ENCODE results near the gene ACE.

Gene ACE

DNA sequence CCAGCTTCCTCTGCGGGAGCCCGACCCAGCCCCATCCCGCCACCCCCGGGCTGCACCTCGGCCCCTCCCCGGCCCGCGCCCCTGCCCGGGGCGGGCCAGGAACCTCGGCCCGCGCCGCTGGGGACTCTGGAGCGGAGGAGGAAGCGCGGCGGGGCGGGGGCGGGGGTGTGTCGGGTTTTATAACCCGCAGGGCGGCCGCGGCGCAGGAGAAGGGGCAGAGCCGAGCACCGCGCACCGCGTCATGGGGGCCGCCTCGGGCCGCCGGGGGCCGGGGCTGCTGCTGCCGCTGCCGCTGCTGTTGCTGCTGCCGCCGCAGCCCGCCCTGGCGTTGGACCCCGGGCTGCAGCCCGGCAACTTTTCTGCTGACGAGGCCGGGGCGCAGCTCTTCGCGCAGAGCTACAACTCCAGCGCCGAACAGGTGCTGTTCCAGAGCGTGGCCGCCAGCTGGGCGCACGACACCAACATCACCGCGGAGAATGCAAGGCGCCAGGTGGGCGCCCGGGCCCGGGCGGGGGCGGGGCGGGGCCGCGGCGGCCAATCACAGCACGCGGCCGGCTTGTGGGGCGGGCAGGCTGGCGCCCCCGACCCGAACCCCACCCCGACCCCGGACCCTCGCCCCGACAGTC, at the start of gene ACE:
TSS of gene ACE (plus strand) at position 208 of the 626 bp plus-strand sequence. CDS start at position 242, 34 bp downstream.
- DNase-seq (ENCODE audit: low read depth), result peak; percentile 37

DNA sequence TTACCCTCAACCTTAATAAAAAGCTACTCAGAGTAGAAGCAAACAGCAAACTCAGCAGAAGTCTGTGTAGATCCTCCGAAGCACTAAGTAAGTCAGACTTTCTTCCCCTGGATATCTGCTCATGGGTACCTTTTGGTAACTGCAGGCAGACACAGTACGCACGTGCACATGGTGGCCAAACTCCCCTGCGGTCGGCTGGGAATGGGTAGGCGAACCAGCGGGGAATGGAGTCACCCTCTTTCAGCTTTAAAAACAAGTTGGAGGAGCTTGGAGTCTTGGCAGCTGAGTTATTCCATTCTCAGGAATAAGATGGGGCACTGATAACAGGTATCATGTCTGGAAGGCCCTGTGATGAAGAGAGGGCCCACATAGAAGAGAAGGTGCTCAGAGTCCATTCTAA, 47.1 kb upstream of the ACE start:
- DNase-seq (ENCODE audit: low read depth), result no peak

DNA sequence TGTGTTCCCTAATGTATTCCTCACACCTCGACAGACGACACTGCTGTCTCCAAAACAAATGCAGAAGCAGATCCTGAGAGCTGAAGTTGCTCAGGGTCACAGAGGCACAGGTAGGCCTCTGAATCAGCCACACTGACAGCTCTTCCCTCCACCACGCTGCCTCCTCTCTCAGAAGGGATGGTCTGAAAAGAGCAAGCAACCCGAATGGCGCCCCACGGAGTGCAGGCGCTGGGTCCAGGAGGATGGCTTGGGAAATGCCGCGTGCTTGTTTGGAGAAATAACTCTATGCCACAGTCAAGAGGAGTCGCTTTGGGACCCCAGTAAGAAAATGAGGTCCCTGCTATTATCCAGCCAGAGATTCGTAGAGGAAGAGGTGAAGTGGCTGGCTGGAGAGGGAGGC, 46.6 kb upstream of the ACE start:
- no peak for DNase-seq (ENCODE audit: low read depth)

DNA sequence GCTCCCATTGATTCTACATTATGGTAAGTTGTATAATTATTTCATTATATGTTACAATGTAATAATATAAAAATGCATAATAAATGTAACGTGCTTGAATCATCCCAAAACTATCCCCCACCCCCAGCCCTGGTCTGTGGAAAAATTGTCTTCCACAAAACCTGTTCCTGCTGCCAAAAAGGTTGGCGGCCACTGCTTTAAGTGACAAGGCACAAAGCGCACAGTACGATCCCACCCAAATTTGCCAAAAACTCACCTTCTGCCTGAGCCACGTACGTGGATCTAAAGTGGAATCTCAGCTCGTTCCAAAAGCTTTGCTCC, 45.3 kb upstream of the ACE start:
- DNase-seq (ENCODE audit: low read depth), result no peak

DNA sequence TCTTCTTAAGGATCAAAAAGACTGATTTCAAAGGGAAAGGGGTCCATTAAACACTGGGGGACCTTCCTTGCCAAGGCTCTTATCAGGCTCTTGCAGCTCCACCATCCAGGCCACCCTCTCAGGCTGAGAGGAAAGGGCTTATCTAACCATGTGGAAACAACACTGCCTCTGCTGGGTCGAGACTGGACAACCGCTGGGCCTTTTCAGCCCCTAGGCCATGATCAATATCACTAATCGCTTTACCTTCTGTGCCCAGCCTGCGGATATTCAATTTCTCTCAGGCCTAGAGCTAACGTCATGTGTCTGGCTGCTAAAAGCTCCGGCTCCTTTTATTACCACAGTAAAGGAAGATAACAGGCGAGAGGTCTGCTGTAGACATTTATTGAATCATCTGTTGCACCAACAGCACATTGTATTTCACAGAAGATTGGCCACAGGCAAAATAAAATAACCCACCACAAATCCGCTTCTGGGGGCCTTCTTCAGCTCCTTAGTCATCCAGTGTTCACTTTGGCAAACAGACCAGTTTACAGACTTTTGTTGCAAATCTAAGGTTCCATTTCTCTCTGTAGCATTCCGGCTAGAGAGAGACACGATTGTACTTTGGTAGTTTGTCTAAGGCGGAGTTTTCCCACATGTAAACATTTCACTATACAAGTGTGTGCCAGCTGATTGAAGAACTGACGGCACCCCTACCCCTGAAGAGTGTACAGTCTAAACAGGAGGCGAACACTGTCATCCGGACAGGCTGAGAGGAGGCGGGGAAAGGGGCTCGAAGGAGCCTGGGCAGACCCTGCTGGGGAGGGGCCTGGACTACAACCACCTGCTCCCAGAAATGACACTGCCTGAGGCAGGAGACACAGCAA, 44.7 kb upstream of the ACE start:
- DNase-seq (ENCODE audit: low read depth), result peak; percentile 86

DNA sequence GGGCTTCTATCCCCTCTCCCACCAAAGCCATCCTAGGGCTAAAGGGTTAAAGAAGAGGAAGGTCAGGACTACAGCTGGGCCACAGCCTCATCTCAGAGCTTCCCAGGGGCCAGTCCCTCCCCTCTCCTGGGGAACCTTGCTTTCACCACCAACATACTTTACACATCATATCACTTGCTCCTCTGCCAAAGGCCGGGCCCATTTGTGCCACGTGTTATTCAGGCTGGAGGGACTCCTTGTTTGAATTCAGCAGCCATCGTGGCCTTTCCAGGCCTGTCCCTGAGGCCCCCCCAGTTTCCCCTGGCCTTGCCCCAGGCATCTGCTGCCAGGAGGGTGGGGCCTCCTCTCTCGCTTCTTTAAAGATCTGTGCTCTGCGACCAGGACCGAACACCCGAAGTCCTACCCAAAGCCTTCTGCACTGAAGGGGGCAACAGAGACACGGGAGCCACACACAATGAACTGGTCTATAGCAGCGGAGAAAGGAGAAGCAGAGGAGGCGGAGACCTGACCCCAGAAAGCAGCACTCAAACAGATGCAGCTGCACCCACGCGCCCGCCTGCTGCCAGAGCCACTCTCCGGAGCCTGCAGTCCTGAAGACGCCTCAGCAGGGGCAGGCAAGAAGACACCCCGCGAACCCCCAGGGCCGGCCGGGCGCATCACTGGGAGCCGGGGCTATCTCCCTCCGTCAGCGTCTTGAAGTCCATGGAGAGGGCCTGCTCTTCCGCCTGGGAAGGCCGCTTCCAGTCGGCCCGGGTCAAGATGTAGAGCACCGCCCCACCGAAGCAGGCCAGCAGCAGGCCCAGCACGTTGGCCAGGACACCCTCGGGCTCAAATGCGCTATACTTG, 42.9 kb upstream of the ACE start:
- peak; percentile 99 for DNase-seq (ENCODE audit: low read depth)

DNA sequence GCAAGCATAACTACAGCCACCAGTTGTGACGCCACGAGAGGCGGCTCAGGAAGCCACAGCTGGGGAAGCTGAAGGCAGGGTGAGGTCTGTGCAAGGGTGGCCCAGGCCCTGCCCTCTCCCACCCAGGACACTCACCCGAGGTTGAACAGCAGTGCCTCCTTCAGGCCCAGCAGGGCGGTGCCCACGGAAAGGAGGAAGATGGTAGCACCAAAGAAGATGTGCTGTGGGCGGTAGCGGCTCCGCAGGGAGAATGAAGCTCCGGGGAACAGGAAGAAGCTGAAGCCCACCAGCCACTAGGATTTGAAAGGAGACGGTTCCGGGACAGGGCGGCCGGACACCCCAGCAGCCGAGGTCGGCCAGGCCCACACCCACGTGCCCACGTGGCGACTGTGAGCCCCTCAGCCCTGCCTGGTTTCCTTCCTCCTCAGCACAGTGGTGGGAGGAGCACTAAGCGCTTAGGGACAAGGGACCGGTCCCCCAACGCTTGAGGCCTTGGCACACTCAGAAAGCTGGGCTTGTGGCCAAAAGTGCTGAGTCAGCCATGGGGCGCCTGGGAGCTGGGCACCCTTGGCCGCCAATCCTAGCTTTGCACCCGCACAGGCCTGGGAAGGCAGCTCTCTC, 41.8 kb upstream of the ACE start:
- DNase-seq (ENCODE audit: low read depth), result peak; percentile 56

DNA sequence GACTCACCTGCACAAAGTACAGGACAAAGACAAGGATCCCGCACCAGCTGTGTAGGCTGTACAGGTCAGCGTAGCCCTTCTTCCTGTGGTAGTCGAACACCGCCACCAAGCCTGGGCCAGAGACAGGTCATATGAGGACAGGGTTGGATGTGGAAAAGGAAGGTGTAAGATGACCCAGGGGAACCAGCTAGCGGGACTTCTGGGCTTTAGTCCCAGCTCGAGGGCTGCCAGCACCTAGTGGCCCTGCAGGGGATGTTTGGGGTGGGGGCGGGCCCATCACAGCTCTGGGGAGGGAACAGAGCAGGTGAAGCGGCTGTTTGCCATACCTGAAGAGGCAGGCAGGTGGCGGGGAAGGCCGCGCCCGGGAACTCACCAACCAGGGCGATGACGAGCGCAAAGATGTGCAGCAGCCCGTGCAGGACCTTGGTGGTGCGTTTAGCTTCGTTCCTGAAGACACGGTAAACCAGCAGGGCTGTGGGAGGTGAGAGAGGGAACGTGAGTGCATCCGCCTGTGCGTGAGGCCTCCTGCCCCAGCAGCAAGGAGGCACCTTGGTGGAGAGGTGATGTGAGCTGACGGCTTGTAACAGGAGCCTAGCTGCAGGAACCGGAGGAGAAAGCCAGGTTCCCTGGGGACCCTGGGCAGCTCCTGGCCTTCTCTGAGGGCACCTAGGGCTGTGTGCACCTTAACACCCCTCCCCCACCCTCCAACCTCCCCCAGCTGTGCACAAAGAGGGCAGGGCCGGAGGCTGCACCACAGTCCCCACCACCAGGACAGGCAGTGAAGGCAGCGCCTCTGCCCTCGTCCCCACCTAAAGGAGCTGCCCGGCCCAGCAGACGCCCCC, 41.0 kb upstream of the ACE start:
- DNase-seq (ENCODE audit: low read depth), result peak; percentile 9

DNA sequence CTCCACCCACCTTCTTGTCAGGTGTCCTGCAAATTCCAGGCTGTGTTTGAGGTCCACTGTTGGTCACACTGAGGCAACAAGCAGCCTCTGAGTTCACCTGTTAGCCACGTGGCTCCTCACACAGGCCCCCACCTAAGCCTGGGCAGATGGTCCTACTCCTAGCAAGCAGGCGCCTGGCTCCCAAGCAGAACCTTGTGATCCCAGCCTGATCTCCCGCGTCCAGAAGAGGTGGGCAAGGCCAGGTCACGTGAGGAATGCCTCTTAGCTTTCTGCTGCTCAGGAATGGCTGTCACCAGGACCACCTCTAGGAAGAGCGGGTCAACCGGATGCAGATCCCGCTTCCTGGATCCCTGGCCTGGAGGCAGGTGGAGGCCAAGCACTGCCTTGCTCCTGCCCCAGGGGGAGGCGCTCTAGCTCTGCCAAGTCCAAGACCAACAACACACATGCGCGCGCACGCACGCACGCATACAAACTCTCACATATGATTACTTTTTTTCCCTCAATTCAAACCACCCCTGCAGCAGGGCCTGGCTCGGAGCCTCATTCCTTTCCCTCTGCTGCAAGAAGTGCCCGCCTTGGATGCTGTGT, 40.2 kb upstream of the ACE start:
- no peak for DNase-seq (ENCODE audit: low read depth)

DNA sequence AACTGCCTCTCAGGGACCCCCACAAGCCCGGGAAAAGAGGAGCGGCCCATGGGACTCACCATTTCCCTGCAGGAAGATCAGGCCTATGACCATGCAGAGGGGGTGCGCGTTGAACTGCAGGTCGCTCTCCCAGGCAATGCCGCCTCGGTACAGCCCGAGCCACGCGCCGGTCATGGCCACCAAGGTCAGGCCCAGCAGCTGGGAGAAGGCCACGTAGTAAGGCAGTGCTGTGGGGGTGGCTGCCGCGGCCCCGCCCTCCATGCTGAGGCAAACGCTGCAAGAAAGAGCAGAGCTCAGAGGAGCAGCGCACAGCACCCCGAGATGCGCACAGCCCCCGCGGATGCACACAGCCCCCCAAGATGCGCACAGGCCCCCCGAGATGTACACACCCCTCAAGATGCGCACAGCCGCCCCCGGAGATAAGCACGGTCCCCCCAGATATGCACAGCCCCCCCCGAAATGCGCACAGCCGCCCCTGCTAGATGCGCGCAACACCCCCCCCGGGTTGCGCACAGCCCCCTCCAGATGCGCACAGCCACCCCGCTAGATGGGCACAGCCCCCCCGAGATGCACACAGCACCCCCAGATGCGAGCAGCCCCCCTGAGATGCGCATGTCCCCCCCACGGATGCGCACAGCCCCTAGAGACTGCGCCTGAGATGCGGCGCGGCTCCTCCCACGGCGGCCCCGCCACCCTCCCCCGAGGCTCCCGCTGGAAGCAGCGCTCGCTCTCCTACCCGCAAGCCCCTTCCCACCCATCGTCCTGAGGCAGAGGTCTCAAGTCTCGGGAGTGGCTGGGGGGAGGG, 39.4 kb upstream of the ACE start:
- DNase-seq (ENCODE audit: low read depth), result no peak

DNA sequence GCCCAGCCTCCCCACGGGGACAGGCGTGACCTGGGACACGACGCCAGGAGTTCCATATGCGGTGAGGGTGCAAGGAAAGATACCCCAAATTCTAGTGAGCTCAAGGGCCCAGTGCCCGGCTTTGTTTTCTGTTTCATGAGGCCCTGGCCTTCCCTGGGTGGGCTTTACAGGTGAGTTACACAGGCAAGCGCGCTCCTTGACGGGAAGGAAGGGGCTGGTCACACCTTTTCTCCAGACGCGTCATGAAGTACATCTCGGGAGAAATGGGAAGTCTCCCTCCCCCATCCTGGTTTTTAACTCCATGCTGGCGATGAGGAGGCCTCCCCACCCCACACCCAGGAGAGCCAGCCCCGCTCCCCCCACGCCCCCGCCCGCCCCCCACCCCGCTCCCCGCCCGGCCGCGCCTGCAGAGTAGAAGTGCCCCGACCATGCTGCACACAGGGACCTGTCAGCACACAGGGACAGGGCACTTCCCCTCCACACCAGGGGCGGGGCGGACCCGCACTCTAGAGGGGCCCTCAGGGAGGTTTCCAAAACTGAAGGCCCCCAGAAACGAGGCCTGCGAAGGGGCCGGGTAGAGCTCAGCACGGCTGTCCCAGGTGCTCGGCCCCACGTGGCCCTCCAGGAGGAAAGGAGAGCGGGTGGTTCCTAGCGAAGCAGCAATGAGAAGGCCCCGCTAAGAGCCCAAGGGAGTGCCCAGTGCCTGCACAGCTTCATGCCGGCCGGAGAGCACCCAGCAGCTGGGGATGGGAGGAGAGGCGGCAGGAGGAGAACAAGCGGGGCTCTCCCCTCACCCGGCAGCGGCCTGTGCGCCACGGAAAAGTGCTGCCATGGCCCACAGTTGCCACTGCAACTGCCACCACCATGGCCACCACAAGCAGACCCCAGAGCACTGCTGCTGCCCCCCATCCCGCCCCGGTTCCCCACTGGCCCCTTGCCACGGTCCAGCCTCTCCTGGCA, 38.5 kb upstream of the ACE start:
- DNase-seq (ENCODE audit: low read depth), result no peak

DNA sequence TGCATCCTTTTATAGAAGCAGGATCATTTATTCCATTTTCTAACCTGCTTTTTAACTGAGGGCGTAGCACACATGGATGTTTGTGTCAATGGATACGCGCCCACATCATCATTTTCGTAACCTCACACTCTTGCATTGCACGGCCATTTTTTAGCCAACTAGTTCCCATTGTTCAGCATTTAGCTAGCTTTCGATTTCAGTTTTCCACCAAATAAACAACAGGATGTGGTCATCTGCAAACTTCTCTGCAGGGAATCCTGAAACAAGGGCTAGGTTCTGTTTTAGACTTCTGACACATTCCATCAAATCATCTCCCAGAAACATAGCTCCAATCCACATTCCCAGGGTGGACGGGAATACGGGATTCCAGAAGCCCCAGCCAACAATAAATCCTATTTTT, 37.2 kb upstream of the ACE start:
- peak; percentile 89 for DNase-seq (ENCODE audit: low read depth)

DNA sequence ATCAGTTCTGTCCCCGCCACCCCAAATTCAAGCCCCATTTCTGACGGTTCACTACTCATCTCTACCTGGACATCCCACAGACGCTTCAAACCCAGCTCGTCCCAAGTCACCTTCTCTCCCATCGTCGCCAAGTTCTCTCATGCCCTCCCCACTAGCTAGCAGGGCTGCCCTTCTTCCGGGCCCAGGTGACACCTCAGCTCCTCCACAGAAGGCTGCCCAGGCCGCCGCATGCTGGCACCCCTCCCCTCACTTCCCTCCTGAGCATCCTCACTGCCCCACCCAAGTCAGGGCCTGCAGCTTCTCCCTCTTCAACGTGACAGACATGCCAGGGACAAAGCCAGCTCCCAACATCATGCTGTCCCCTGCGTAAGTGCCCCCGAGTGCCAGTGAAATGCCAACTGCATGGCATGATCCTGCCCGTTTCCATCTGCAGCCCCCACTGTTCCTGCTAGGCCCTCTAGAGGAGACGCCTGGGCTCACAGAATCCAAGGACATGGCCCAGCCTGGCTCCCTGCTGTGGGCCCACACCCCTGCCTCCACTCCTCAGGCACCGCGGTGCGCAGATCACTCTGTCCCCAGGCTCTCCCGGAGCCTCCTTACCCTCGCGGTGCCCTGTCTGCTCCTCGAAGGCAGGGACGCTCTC, 36.6 kb upstream of the ACE start:
- DNase-seq (ENCODE audit: low read depth), result no peak

DNA sequence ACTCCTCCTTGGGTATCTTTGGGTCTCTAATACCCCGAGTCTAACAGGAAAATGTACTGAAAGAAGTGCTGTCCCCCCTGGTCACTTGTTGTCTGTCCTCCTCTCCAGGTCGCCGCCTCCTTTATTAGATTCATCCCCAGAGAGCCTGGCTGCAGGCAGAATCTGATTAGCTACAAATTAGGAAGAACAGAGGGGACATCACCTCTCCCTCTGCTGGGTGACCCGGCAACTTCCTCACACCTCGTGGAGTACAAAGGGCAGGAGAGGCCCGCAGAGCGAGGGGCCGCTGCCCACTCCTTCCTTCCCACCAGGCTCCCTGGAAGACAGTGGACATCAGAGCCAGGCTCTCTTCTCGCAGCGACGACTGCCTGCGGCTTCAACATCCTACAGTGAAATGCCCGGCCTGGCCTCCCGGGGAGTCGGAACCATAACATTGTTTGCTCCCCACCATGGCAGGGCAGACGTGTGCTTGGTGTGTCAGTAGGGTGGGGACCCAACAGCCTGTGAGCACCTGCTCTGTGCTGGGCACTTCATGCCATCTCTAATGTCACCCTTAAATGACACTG, 36.0 kb upstream of the ACE start:
- no peak for DNase-seq (ENCODE audit: low read depth)

DNA sequence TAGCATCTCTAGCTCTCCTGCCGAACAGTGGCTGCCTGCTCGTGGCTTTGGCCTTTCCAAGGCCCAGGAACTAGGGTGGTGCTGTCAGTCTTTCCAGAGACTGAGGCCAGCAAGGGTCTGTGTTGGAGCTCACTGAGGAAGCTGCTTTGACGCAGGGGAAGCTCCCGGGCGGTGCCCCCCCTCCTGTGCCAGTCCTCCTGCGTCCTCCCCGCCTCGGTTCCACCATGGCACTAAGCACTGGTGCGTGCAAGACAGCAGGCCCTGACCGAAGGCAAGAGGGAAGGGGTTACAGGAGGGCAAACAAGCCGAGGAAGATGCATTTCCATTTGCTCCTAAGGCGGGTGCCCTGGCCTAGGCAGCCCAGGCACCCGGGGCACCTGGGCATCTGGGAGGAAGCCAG, 35.2 kb upstream of the ACE start:
- no peak for DNase-seq (ENCODE audit: low read depth)

DNA sequence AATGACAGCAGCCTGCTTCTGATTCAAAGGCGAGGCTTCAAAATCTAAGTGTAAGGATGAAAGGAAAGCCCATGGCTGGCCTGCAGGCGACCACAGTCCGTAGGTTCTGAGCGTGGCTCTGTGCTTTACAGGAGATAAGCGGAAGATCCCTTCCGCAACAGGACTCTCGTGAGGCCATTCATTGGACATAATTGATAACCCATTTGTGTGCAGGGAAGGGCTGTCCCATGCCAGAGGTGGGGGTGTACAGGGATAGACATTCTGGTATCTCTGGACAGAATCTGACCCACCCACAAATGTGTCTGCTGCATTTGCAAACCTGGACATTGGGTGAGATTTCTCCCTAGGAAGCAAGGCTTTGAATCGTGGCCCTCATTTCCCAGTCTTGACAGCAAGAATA, 34.8 kb upstream of the ACE start:
- no peak for DNase-seq (ENCODE audit: low read depth)

DNA sequence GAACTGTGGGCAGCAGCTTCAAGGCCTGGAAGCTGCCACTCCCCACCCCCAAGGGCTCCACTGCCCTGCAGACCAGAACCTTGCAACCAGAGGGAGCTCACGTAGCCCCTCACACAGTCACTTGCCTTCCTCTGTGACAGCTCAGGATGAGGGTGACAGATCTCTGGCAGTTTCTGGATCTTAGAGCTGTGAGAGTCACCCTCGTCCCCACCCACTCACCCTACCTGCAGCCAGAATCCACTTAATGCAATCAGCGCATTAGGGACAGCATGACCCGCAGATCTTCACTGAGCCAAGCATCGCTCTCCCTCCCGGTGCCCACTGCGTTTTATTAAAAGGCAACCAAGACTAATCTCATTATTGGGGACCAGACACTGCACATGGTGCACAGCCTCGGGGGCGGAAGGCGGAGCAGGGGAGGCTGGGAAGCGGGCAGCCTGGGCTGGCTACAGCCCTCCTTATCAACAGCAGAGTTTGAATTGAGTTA, 34.3 kb upstream of the ACE start:
- DNase-seq (ENCODE audit: low read depth), result peak; percentile 26

DNA sequence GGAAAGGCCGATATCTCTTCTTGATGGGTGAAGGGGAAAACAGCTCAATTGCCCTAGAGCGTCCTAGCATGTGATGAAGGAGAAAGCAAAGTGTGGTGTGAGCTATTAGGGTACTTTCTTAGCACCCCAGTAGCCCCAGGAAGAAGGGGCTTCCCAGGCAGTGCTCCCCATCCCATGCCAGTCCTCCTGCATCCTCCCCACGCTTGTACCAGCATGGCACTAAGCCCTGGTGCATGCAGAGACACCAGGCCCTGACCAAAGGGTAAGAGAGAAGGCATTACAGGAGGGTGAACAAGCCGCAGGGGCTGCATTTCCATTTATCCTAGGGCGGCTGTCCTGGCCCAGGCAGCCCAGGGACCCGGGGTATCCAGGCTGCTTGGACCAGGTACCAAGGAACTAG, 33.8 kb upstream of the ACE start:
- no peak for DNase-seq (ENCODE audit: low read depth)
